Panc1 (cell line): Measurements from ENCODE around the gene INO80. TPM values are rescaled to one million over a fixed set of nuclear protein-coding genes. Genes with fewer than 3 reads are reported as not detected.

ENCODE experiments used
- ATAC-seq: fragments of 200-7000 bp; cut with Tn5 transposase; 2 replicates; pipeline ENCODE4 v1.9.1; 2020; ENCODE audit warnings: mild to moderate bottlenecking, moderate library complexity
- BruUV-seq: library from RNA; stranded (reverse); fragments of 400-500 nt; replicated peaks from 2 replicates; lab custom pipeline; 2021; lab: Mats Ljungman, UMichigan
- CTCF ChIA-PET: fragments of 300-600 bp; sonication (Branson Sonifier 250); formaldehyde crosslinking; loops from one replicate; lab custom pipeline; 2022; ENCODE audit warnings: antibody characterized with exemption; lab: Charles Lee
- POLR2A ChIA-PET: fragments of 300-600 bp; sonication (Branson Sonifier 250); formaldehyde crosslinking; loops from one replicate; lab custom pipeline; 2022; ENCODE audit warnings: antibody characterized with exemption; lab: Charles Lee
- DNase-seq: peaks from one replicate; pipeline ENCODE4 v3.0.0-alpha.2; 2010; ENCODE audit warnings: low read depth, low spot score
- H3K27ac ChIP-seq: 2 replicates; pipeline ENCODE4 v1.5.1; 2011; ENCODE audit warnings: mild to moderate bottlenecking, low read length, inconsistent platforms
- H3K27me3 ChIP-seq: fragments of 200-500 bp; sonication (Bioruptor generic); 2 replicates; pipeline ENCODE4 v1.6.0; 2014; ENCODE audit warnings: low read length, inconsistent platforms; ENCODE audit not compliant: control insufficient read depth, insufficient read depth
- H3K36me3 ChIP-seq: fragments of 200-500 bp; sonication (Bioruptor generic); 2 replicates; pipeline ENCODE4 v1.5.1; 2014; ENCODE audit warnings: inconsistent platforms, mild to moderate bottlenecking, low read length, moderate library complexity; ENCODE audit not compliant: control insufficient read depth, insufficient read depth
- H3K4me1 ChIP-seq: 2 replicates; pipeline ENCODE4 v1.5.1; 2011; ENCODE audit warnings: inconsistent platforms, mild to moderate bottlenecking, low read length, moderate library complexity; ENCODE audit not compliant: control insufficient read depth, insufficient read depth
- H3K4me3 ChIP-seq, 2 experiments: 2 replicates each; pipeline ENCODE4 v1.5.1; 2011 to 2012; ENCODE audit warnings: low read depth in 2 of 2, low read length in 2 of 2, mild to moderate bottlenecking in 2 of 2, inconsistent platforms in 1 of 2, moderate library complexity in 1 of 2
- H3K9me3 ChIP-seq: fragments of 200-500 bp; sonication (Bioruptor generic); 2 replicates; pipeline ENCODE4 v1.5.1; 2014; ENCODE audit warnings: low read depth, mild to moderate bottlenecking, inconsistent platforms, low read length, moderate library complexity; ENCODE audit not compliant: control insufficient read depth, insufficient read depth
- CTCF ChIP-seq: fragments of 450-650 bp; IDR thresholded peaks from 2 replicates; pipeline ENCODE4 v1.5.1; 2017; ENCODE audit warnings: mild to moderate bottlenecking
- POLR2AphosphoS5 ChIP-seq: IDR thresholded peaks from 2 replicates; pipeline ENCODE4 v1.6.1; 2012; ENCODE audit warnings: mild to moderate bottlenecking, low read depth, low read length, moderate library complexity
- REST ChIP-seq, 2 experiments: IDR thresholded peaks; 2 replicates each; pipeline ENCODE4 v1.6.1; 2011 to 2012; ENCODE audit warnings: low read depth in 2 of 2, control low read depth in 1 of 2, low read length in 1 of 2, mild to moderate bottlenecking in 1 of 2, moderate library complexity in 1 of 2; ENCODE audit not compliant: insufficient read depth in 1 of 2
- SIN3A ChIP-seq: IDR thresholded peaks from 2 replicates; pipeline ENCODE4 v1.6.1; 2012; ENCODE audit warnings: low read depth, mild to moderate bottlenecking, low read length, moderate library complexity, borderline replicate concordance; ENCODE audit not compliant: insufficient read depth
- TCF7L2 ChIP-seq: IDR thresholded peaks from 2 replicates; pipeline ENCODE4 v1.6.1; 2011; ENCODE audit warnings: mild to moderate bottlenecking, low read depth, low read length, inconsistent platforms
- in situ Hi-C: cut with HindIII; loops from 2 replicates; pipeline ENCODE4 v1.10.0; 2016; ENCODE audit warnings: low sequenced_read_pairs, low pct_unique_long_range_greater_than_20kb
- intact Hi-C: fragments of 100-400 bp; cut with micrococcal nuclease; formaldehyde crosslinking; loops from one replicate; pipeline ENCODE4 v1.10.0; 2022; ENCODE audit not compliant: unreplicated experiment
- total RNA-seq: library from RNA; stranded (reverse); gene quantifications from one replicate; pipeline ENCODE4 v1.2.1, GENCODE V29; 2021; ENCODE audit not compliant: unreplicated experiment

Gene INO80
- total RNA-seq, 1 experiment from 2014 or later: 26.2 TPM

DNA sequence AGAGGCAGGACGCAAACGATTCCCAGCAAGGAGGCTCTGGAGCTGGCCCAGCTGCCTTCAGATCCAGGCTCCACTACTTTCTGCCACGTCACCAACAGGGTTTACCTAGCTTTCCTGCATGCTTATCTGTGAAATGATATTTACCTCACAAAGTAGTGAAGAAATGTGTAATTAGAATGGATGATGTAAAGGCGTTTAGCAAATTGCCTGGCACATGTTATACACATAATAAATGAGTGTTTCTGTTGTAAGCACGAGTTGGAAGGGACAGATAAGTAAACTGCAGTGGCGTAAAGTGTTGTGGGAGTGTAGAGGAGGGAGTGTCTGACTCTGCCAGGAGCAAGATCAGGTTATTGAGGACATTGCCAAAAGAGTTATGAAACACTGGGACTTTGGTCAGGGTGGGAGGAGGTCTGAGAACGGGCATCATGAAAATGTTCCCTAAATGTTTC lies 166.3 kb downstream of the INO80 start:
- H3K27me3 ChIP-seq: no peaks in the 10 kb centered on the region
- H3K9me3 ChIP-seq: no peaks in the 10 kb centered on the region
- ChIA-PET CTCF (interaction anchor here (0.7 kb wide), 1 partner anchor 8 kb away, joined by 8 read pairs; no protein-coding TSS in a partner anchor), POLR2A (interaction anchor here (0.7 kb wide), 2 partner anchors 47 to 249 kb away, joined by 3 to 9 read pairs; no protein-coding TSS in a partner anchor)
- H3K4me3 ChIP-seq: no peak overlapping the region
- H3K4me1 ChIP-seq: peaks cover 10% of the 10 kb centered on the region
- in situ Hi-C loops (no loop called here), intact Hi-C loops (loop anchor here (10.0 kb wide), 1 partner anchor 235 kb away; no protein-coding TSS in a partner anchor)
- TF ChIP-seq CTCF (no peak), TCF7L2 (no peak), REST (IDR thresholded peaks at IDR 0.05; ENCODE audit: insufficient read depth in 1 of 2, low read depth in 2 of 2, low read length in 1 of 2) (no peak), SIN3A (no peak), POLR2AphosphoS5 (no peak)
- H3K27ac ChIP-seq: no peak overlapping the region
- BruUV-seq: no TSS peak
- DNase-seq: no peak
- ATAC-seq: no peak
- no peaks in the 10 kb centered on the region for H3K36me3 ChIP-seq

DNA sequence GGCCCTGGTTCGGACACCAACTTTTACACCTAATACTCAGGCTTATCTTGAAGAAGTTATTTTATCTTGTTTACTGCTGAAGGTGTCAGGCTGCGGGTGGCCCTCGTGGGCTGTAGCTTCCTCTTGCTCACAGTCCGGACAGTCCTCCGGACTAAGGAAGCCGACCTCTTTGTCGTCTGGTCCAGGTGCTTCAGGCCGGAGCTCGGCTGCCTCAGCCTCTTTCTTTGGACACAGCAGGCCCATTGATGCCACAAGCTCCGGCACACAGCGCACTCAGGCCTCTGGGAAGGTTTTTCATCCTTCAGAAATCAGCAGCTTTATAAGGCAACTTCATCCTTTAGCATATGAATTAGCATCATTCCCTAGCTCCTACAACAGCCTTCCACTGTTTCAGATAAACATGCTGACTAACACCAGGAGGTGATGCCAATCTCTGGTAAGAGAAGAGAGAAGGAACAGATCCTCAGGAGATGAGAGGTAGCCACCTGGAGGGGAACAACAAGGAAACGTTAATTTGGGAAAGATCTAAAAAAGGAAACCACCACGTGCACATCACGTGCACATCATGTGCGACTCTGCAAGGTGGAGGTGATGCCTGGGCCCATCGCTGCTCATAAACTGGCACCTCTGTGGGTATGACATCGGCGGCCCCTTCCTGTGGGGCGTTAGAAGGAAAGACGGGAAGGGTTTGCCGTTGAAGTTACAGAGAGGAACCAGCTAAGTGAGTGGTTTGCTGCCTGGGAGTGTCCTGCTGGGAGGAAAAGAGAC lies 167.2 kb downstream of the INO80 start:
- ChIA-PET CTCF (interaction anchor here (0.6 kb wide), 1 partner anchor 235 kb away, joined by 7 read pairs; no protein-coding TSS in a partner anchor), POLR2A (no interaction called here)
- ATAC-seq: no peak
- DNase-seq: no peak
- intact Hi-C loops (loop anchor here (10.0 kb wide), 1 partner anchor 236 kb away; no protein-coding TSS in a partner anchor), in situ Hi-C loops (no loop called here)
- Histone ChIP-seq H3K4me1 (peaks cover 6% of the 10 kb centered on the region), H3K27ac (no peak overlapping the region), H3K27me3 (no peaks in the 10 kb centered on the region), H3K4me3 (no peak overlapping the region), H3K9me3 (no peaks in the 10 kb centered on the region), H3K36me3 (no peaks in the 10 kb centered on the region)
- no peak for TF ChIP-seq CTCF
- no peak for TF ChIP-seq TCF7L2
- no peak for TF ChIP-seq REST (IDR thresholded peaks at IDR 0.05; ENCODE audit: insufficient read depth in 1 of 2, low read depth in 2 of 2, low read length in 1 of 2)
- TF ChIP-seq POLR2AphosphoS5: no peak
- TF ChIP-seq SIN3A: no peak
- BruUV-seq: no TSS peak
